RWPE2 (cell line): ENCODE results near the gene HHAT.

Source experiments
- ATAC-seq: fragments of 200-7000 bp; cut with Tn5 transposase; 3 replicates; pipeline ENCODE4 v1.9.1; 2021; ENCODE audit warnings: low read depth
- DNase-seq: peaks from one replicate; pipeline ENCODE4 v3.0.0-alpha.2; 2020; ENCODE audit warnings: low spot score
- H3K27ac ChIP-seq: fragments of 450-650 bp; 2 replicates; pipeline ENCODE4 v1.5.1; 2017; ENCODE audit warnings: mild to moderate bottlenecking; ENCODE audit not compliant: poor library complexity, severe bottlenecking
- H3K27me3 ChIP-seq: fragments of 250-450 bp; sonication (Bioruptor Pico); 2 replicates; pipeline ENCODE4 v1.5.1; 2021; ENCODE audit warnings: mild to moderate bottlenecking, moderate library complexity; ENCODE audit not compliant: insufficient read depth, poor library complexity, severe bottlenecking
- H3K36me3 ChIP-seq: fragments of 250-450 bp; sonication (Bioruptor Pico); 2 replicates; pipeline ENCODE4 v1.5.1; 2020; ENCODE audit warnings: low read depth, mild to moderate bottlenecking, moderate library complexity
- H3K4me1 ChIP-seq: fragments of 250-450 bp; sonication (Bioruptor Pico); 2 replicates; pipeline ENCODE4 v1.5.1; 2021; ENCODE audit warnings: mild to moderate bottlenecking, moderate library complexity; ENCODE audit not compliant: insufficient read depth, poor library complexity, severe bottlenecking
- H3K4me3 ChIP-seq: fragments of 250-450 bp; sonication (Bioruptor Pico); 2 replicates; pipeline ENCODE4 v1.5.1; 2021; ENCODE audit warnings: mild to moderate bottlenecking, moderate library complexity; ENCODE audit not compliant: severe bottlenecking
- H3K9me3 ChIP-seq: fragments of 250-450 bp; sonication (Bioruptor Pico); 2 replicates; pipeline ENCODE4 v1.5.1; 2021; ENCODE audit warnings: mild to moderate bottlenecking, moderate library complexity; ENCODE audit not compliant: severe bottlenecking
- CTCF ChIP-seq: fragments of 450-650 bp; IDR thresholded peaks from one replicate; pipeline ENCODE4 v1.5.1; 2017; ENCODE audit warnings: mild to moderate bottlenecking, moderate library complexity; ENCODE audit not compliant: poor library complexity, severe bottlenecking

The HHAT gene

GRCh38 chr1:210698661-210699060 lies 370.0 kb downstream of the HHAT start:
- H3K36me3 ChIP-seq = no peaks in the 10 kb centered on the region
- no peak for TF ChIP-seq CTCF
- ATAC-seq (no peak), DNase-seq (no peak)
- no peak overlapping the region for H3K27ac ChIP-seq
- H3K27me3 ChIP-seq = no peaks in the 10 kb centered on the region
- no peaks in the 10 kb centered on the region for H3K9me3 ChIP-seq
- no peak overlapping the region for H3K4me3 ChIP-seq
- H3K4me1 ChIP-seq = no peaks in the 10 kb centered on the region

- Histone ChIP-seq H3K9me3 (no peaks in the 10 kb centered on the region), H3K27ac (no peak overlapping the region), H3K4me1 (no peaks in the 10 kb centered on the region), H3K27me3 (no peaks in the 10 kb centered on the region), H3K4me3 (no peak overlapping the region), H3K36me3 (no peaks in the 10 kb centered on the region)
- TF ChIP-seq CTCF = no peak
- ATAC-seq (no peak), DNase-seq (no peak)
Measured at GRCh38 chr1:210700083-210700482, 371.4 kb downstream of the HHAT start.

GRCh38 chr1:210700511-210700910 lies 371.8 kb downstream of the HHAT start:
- H3K9me3 ChIP-seq = no peaks in the 10 kb centered on the region
- no peak for ATAC-seq
- no peak for TF ChIP-seq CTCF
- no peaks in the 10 kb centered on the region for H3K4me1 ChIP-seq
- H3K4me3 ChIP-seq = no peak overlapping the region
- H3K36me3 ChIP-seq = no peaks in the 10 kb centered on the region
- no peaks in the 10 kb centered on the region for H3K27me3 ChIP-seq
- no peak overlapping the region for H3K27ac ChIP-seq
- no peak for DNase-seq

GRCh38 chr1:210702506-210702905 lies 373.8 kb downstream of the HHAT start:
- Histone ChIP-seq H3K9me3 (no peaks in the 10 kb centered on the region), H3K27ac (no peak overlapping the region), H3K4me3 (no peak overlapping the region), H3K36me3 (no peaks in the 10 kb centered on the region), H3K4me1 (no peaks in the 10 kb centered on the region), H3K27me3 (no peaks in the 10 kb centered on the region)
- no peak for DNase-seq
- TF ChIP-seq CTCF = no peak
- ATAC-seq = no peak

- no peaks in the 10 kb centered on the region for H3K36me3 ChIP-seq
- no peak overlapping the region for H3K4me3 ChIP-seq
- no peaks in the 10 kb centered on the region for H3K9me3 ChIP-seq
- no peak for TF ChIP-seq CTCF
- ATAC-seq (no peak), DNase-seq (no peak)
- H3K27ac ChIP-seq = no peak overlapping the region
- H3K4me1 ChIP-seq = no peaks in the 10 kb centered on the region
- no peaks in the 10 kb centered on the region for H3K27me3 ChIP-seq
Measured at GRCh38 chr1:210703593-210703992, 374.9 kb downstream of the HHAT start.
